BJ (cell line): ENCODE measurements around the gene SPATA31D3. TPM values are rescaled to one million over a fixed set of nuclear protein-coding genes. Genes with fewer than 3 reads are reported as not detected.

Source experiments
- CTCF ChIA-PET: fragments of 350-600 bp; formaldehyde crosslinking; extraction: SDS; loops from one replicate; lab custom pipeline; 2021; ENCODE audit warnings: antibody characterized with exemption, inconsistent platforms; lab: Yijun Ruan, JAX
- POLR2A ChIA-PET: fragments of 300-600 bp; sonication (Branson Sonifier 250); formaldehyde crosslinking; extraction: SDS; loops from one replicate; lab custom pipeline; 2021; ENCODE audit warnings: antibody characterized with exemption; lab: Charles Lee
- DNase-seq: peaks from one replicate; pipeline ENCODE4 v3.0.0-alpha.2; 2011; ENCODE audit warnings: low read depth
- H3K27me3 ChIP-seq: 2 replicates; pipeline ENCODE4 v1.6.0; 2011; ENCODE audit warnings: low read length; ENCODE audit not compliant: control insufficient read depth, insufficient read depth
- H3K36me3 ChIP-seq: 2 replicates; pipeline ENCODE4 v1.5.1; 2011; ENCODE audit warnings: low read length; ENCODE audit not compliant: control insufficient read depth, insufficient read depth
- H3K4me3 ChIP-seq: 2 replicates; pipeline ENCODE4 v1.5.1; 2011; ENCODE audit warnings: low read depth, mild to moderate bottlenecking, control low read depth, low read length
- CTCF ChIP-seq: IDR thresholded peaks from 2 replicates; pipeline ENCODE4 v1.5.1; 2011; ENCODE audit warnings: low read depth, mild to moderate bottlenecking, control low read depth, inconsistent platforms, low read length, moderate library complexity; ENCODE audit not compliant: insufficient read depth
- polyA plus RNA-seq: library from polyadenylated mRNA; depleted of rRNA; stranded (reverse); fragments of >200 nt; gene quantifications from 2 replicates; pipeline ENCODE4 v1.2.3, GENCODE V29; 2011

The SPATA31D3 gene
- polyA plus RNA-seq, 1 experiment, result not detected

GRCh38 chr9:81953096-81953495, 9.8 kb downstream of the SPATA31D3 start:
- CTCF ChIA-PET, result no interaction called here
- H3K4me3 ChIP-seq, result no peak overlapping the region
- POLR2A ChIA-PET, result no interaction called here
- TF ChIP-seq CTCF, result no peak
- no peaks in the 10 kb centered on the region; the same call in 1 of the 2 replicates for H3K27me3 ChIP-seq
- no peak for DNase-seq
- no peaks in the 10 kb centered on the region for H3K36me3 ChIP-seq

GRCh38 chr9:81955625-81956024, 12.3 kb downstream of the SPATA31D3 start:
- H3K27me3 ChIP-seq, result no peaks in the 10 kb centered on the region; the same call in 1 of the 2 replicates
- ChIA-PET POLR2A (no interaction called here), CTCF (no interaction called here)
- H3K4me3 ChIP-seq, result no peak overlapping the region
- H3K36me3 ChIP-seq, result no peaks in the 10 kb centered on the region
- no peak for TF ChIP-seq CTCF
- DNase-seq, result no peak

- POLR2A ChIA-PET, result no interaction called here
Observed at GRCh38 chr9:81964218-81965171, 21.2 kb downstream of the SPATA31D3 start.

GRCh38 chr9:81968026-81968425, 24.7 kb downstream of the SPATA31D3 start:
- Histone ChIP-seq H3K36me3 (no peaks in the 10 kb centered on the region), H3K27me3 (peaks cover 2% of the 10 kb centered on the region; the same call in 1 of the 2 replicates), H3K4me3 (no peak overlapping the region)
- no peak for TF ChIP-seq CTCF
- DNase-seq, result no peak
- ChIA-PET CTCF (no interaction called here), POLR2A (no interaction called here)

More at GRCh38 chr9:81964218-81965171, 21.2 kb downstream of the SPATA31D3 start:
- CTCF ChIA-PET, result no interaction called here
- peak; percentile 64 for DNase-seq
- Histone ChIP-seq H3K4me3 (no peak overlapping the region), H3K36me3 (no peaks in the 10 kb centered on the region), H3K27me3 (peaks cover 2% of the 10 kb centered on the region; the same call in 1 of the 2 replicates)
- TF ChIP-seq CTCF, result no peak

- DNase-seq, result no peak
- peaks cover 2% of the 10 kb centered on the region; the same call in 1 of the 2 replicates for H3K27me3 ChIP-seq
- ChIA-PET POLR2A (no interaction called here), CTCF (interaction anchor here (1.8 to 1.9 kb wide), 2 partner anchors 10 to 19 kb away, joined by 4 read pairs; no protein-coding TSS in a partner anchor)
- no peaks in the 10 kb centered on the region for H3K36me3 ChIP-seq
- no peak overlapping the region for H3K4me3 ChIP-seq
- TF ChIP-seq CTCF, result no peak
Observed at GRCh38 chr9:81969971-81970370, 26.7 kb downstream of the SPATA31D3 start.
